Measurements from ENCODE around the gene DBNL.
A peak's percentile ranks its signal among the peaks of the same experiment; 100 is the strongest.
"Not testable (repeated sequence)": the region's sequence is repeated elsewhere in the genome, so short reads cannot be mapped to it uniquely, and the experiment has no call there.

The DBNL gene

GRCh38 chr7:44039800-44040492 lies 4.6 kb upstream of the DBNL start:
- DNase-seq; in situ Hi-C loops (cut with MboI; ENCODE audit: low pct_unique_long_range_greater_than_20kb, low sequenced_read_pairs): not testable (repeated sequence)

- DNase-seq; in situ Hi-C loops (cut with MboI; ENCODE audit: low pct_unique_long_range_greater_than_20kb, low sequenced_read_pairs): not testable (repeated sequence)
These were observed 4.0 kb upstream of the DBNL start for GRCh38 chr7:44040493-44040891.

GRCh38 chr7:44042221-44042620 lies 2.3 kb upstream of the DBNL start:
- no peak for DNase-seq
- in situ Hi-C loops (cut with MboI; ENCODE audit: low pct_unique_long_range_greater_than_20kb, low sequenced_read_pairs), result no loop called here

GRCh38 chr7:44043902-44044301 lies 600 bp upstream of the DBNL start:
- in situ Hi-C loops (cut with MboI; ENCODE audit: low pct_unique_long_range_greater_than_20kb, low sequenced_read_pairs), result no loop called here
- DNase-seq, result no peak

GRCh38 chr7:44045226-44046014 lies 918 bp downstream of the DBNL start:
- DNase-seq, result no peak
- in situ Hi-C loops (cut with MboI; ENCODE audit: low pct_unique_long_range_greater_than_20kb, low sequenced_read_pairs), result no loop called here

GRCh38 chr7:44046321-44047061 lies 2.0 kb downstream of the DBNL start:
- in situ Hi-C loops (cut with MboI; ENCODE audit: low pct_unique_long_range_greater_than_20kb, low sequenced_read_pairs), result no loop called here
- peak; percentile 64 for DNase-seq

GRCh38 chr7:44048031-44048795 lies 3.7 kb downstream of the DBNL start:
- in situ Hi-C loops (cut with MboI; ENCODE audit: low pct_unique_long_range_greater_than_20kb, low sequenced_read_pairs), result no loop called here
- no peak for DNase-seq

GRCh38 chr7:44050121-44050914 lies 5.8 kb downstream of the DBNL start:
- in situ Hi-C loops (cut with MboI; ENCODE audit: low pct_unique_long_range_greater_than_20kb, low sequenced_read_pairs), result no loop called here
- no peak for DNase-seq

- in situ Hi-C loops (cut with MboI; ENCODE audit: low pct_unique_long_range_greater_than_20kb, low sequenced_read_pairs), result no loop called here
- no peak for DNase-seq
These were observed 6.5 kb downstream of the DBNL start for GRCh38 chr7:44050915-44051560.

GRCh38 chr7:44051611-44052220 lies 7.2 kb downstream of the DBNL start:
- no peak for DNase-seq
- in situ Hi-C loops (cut with MboI; ENCODE audit: low pct_unique_long_range_greater_than_20kb, low sequenced_read_pairs), result no loop called here

- in situ Hi-C loops (cut with MboI; ENCODE audit: low pct_unique_long_range_greater_than_20kb, low sequenced_read_pairs), result no loop called here
- DNase-seq, result no peak
These were observed 8.4 kb downstream of the DBNL start for GRCh38 chr7:44052771-44053365.

GRCh38 chr7:44056681-44057080 lies 12.2 kb downstream of the DBNL start:
- in situ Hi-C loops (cut with MboI; ENCODE audit: low pct_unique_long_range_greater_than_20kb, low sequenced_read_pairs), result no loop called here
- no peak for DNase-seq

GRCh38 chr7:44057181-44057848 lies 12.8 kb downstream of the DBNL start:
- DNase-seq, result no peak
- in situ Hi-C loops (cut with MboI; ENCODE audit: low pct_unique_long_range_greater_than_20kb, low sequenced_read_pairs), result no loop called here

- no peak for DNase-seq
- in situ Hi-C loops (cut with MboI; ENCODE audit: low pct_unique_long_range_greater_than_20kb, low sequenced_read_pairs), result no loop called here
These were observed 13.6 kb downstream of the DBNL start for GRCh38 chr7:44057849-44058758.

GRCh38 chr7:44058759-44059218 lies 14.3 kb downstream of the DBNL start:
- in situ Hi-C loops (cut with MboI; ENCODE audit: low pct_unique_long_range_greater_than_20kb, low sequenced_read_pairs), result no loop called here
- DNase-seq, result no peak
